GM19372 (cell line): Measurements from ENCODE around the gene AKR7A2.
"Not testable (repeated sequence)": the region's sequence is repeated elsewhere in the genome, so short reads cannot be mapped to it uniquely, and the experiment has no call there.

Source experiments
- ATAC-seq: cut with Tn5 transposase; IDR thresholded peaks from one replicate; pipeline ENCODE4 v1.9.1; 2021; ENCODE audit warnings: mild to moderate bottlenecking, low read depth, moderate library complexity; ENCODE audit not compliant: unreplicated experiment

AKR7A2 gene

DNA sequence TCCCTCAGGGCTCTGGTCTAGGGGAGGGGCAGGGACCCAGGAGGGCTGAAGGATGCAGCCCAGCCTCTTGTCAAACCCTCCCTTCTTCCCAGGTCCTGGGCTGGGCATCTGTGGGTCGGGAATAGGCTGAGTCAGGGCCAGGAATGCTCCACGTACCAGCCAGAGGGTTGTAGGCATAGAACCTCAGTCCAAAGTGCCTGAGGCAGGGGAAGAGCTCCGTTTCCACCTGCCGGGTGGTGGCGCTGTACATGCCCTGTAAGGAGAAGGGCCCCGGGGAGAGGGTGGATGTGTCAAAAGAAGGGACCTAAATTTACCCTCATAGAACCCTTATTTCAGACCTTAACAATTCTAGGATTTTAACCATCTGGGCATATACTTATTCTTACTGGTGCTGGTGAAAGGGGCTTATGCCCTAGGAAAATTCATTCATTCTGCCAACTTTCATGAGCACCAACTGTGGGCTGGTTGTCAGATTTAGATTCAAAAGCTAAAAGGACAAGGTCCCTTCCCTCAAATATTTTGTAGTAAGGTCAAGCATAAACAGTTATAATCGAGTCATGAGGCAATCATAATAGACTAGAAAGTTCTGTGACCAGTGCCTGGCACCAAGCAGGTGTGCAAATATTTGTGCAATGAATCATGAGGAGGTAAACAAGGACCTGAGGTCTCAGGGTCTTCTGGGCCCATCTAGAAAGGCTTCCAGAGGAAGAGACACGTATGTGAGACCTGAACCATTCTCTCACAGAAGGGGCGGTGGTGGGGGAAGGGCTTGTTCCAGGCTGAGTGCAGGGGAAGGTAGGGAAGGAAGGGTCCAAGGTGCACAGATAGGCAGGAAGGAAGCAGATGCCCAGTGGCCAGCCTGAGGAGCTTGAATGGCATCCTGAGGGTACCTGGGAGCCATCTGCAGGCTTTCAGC lies 42.3 kb downstream of the AKR7A2 start:
- not testable (repeated sequence) for ATAC-seq

DNA sequence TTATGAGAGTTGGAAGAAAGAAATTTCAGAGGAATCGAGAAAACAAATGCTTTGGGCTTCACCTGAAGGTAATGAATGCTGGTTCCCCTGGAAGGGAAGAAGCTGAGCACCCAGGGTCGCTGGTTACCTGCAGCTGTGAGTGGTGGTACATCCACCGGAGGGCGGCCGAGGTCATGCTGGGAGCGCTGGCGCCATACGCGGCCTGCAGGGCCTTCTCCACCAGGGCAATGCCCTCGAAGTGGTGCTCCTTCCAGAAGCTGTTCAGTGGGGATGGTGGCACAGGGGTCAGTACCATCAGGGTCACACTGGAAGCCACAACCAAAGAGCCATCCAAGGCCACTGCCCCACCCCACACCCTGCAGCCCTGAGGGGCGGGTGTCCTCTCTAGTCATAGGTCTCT lies 43.5 kb downstream of the AKR7A2 start:
- ATAC-seq, result no peak

GRCh38 chr1:19262744-19263143 lies 49.2 kb downstream of the AKR7A2 start:
- no peak for ATAC-seq

DNA sequence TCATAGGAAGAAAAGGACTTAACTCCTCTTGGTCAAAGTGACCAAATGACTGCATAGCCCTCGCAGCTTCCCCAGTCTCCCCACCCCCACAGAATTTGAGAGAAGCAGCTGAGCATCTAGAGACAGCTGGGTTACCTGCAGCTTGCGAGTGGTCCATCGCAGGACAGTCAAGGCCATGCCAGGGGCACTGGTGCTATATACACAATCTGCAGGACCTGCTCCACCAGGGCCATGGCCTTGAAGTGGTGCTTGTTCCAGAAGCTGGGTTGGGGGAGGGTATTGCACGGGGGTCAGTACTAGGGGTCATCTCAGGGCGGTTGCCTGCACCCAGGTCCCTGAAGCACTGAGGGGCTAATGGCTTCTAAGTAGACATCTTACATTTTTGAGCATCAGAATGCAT lies 49.9 kb downstream of the AKR7A2 start:
- ATAC-seq, result no peak

DNA sequence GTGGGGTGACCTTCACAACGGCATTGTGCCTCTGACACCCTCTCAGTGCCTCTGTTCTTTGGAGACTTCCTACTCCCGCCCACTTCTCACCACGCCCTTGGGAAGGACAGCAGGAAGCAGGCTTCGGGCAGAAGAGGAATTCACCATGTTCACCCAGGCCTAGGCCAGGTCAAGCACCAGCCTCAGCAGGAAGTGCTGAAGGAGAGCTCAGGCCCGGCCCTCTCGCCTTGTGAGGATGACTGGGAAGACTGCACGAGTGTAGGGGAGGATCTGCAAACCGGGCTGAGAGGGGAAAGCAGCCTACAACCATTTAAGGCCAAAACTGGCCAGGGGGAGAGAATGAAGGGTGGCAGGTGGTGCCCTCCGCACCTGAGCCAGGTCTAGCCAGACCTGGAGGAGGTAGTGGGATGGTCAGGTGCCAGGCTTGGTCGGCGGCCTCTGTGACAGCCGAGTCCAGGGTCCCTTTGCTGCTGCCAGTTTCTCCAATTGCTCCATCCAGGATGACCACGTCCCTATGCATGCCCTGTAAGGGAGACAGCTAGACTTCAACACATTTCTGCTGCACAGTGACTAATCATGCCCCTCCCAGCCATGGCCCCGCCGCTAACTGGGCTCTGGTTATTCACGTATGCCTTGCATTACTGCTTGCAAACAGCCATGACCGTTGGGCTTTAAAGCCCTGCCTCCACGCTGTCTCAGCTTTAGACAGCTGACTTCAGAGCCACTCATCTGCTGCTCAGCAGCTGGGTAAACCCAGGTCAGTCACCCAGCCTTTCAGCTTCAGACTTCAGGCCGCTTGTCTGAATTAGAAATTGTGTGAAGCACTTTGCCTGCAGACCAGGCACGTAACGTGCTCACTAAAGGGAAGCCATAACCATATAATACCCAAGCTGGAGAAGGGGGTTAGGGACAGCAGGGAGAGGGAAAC lies 51.5 kb downstream of the AKR7A2 start:
- ATAC-seq, result no peak

DNA sequence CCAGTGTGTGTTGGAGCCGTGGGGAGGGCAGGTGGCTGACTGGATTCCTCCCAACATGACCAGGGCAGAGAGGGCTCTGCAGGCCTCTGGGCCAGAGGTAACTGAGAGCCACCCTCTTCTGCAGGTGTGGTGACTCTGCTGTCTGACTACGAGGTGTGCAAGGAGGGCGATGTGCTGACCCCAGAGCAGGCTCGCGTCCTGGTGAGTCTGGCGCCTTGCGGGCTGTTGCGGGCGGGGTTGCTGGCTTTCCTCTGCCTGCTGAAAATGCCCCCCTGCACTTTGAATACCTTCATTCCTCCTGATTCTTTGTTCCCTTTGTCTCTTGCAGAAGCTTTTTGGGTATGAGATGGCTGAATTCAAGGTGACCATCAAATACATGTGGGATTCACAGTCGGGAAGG lies 53.6 kb downstream of the AKR7A2 start:
- ATAC-seq, result no peak

GRCh38 chr1:19257178-19257914 lies 54.6 kb downstream of the AKR7A2 start:
- no peak for ATAC-seq

GRCh38 chr1:19256301-19256700 lies 55.6 kb downstream of the AKR7A2 start:
- ATAC-seq, result not testable (repeated sequence)

DNA sequence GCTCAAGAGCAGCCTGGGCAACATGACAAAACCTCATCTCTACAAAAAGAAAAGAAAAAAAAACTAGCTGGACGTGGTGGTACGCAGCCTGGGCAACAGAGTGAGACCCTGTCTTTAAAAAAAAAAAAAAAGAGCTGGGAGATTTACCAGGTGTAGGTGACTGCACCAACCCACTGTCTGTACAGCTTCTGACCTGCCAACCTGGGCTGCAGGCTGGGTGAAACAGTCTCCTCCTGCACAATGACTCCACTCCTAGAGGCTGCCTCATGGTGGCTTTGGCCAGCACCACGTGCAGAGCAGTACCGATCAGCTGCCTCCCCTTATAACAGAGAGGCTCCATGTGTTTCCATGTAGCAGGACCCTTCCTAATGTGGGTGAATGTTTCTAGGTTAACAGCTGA lies 56.7 kb downstream of the AKR7A2 start:
- ATAC-seq, result no peak

GRCh38 chr1:19254416-19254815 lies 57.5 kb downstream of the AKR7A2 start:
- no peak for ATAC-seq
